Testis (tissue), 3 donors: ENCODE data around the gene HELZ. TPM values are rescaled to one million over a fixed set of nuclear protein-coding genes. Genes with fewer than 3 reads are reported as not detected.
A peak's percentile ranks its signal among the peaks of the same experiment; 100 is the strongest.

Experiments used
- DNase-seq: peaks from one replicate; pipeline ENCODE4 v3.0.0-alpha.2; 2019
- H3K27ac ChIP-seq, 2 donors: fragments of 200-600 bp; sonication (generic); one replicate each; pipeline ENCODE4 v1.5.1; 2019
- H3K27me3 ChIP-seq: fragments of 200-600 bp; sonication (generic); one replicate; pipeline ENCODE4 v1.5.1; 2019
- H3K36me3 ChIP-seq: fragments of 200-600 bp; sonication (generic); one replicate; pipeline ENCODE4 v1.5.1; 2017; ENCODE audit warnings: low read depth; ENCODE audit errors: missing control alignments
- H3K4me1 ChIP-seq: fragments of 200-600 bp; sonication (generic); one replicate; pipeline ENCODE4 v1.5.1; 2019
- H3K4me3 ChIP-seq, 2 donors: fragments of 200-600 bp; sonication (generic); one replicate each; pipeline ENCODE4 v1.5.1; 2017 to 2019
- H3K9me3 ChIP-seq: fragments of 200-600 bp; sonication (generic); one replicate; pipeline ENCODE4 v1.5.1; 2017
- CTCF ChIP-seq, 3 experiments: fragments of 450-650 bp in 2 of 3; fragments of 200-600 bp in 1 of 3; sonication (generic) in 1 of 3; IDR thresholded peaks; one replicate each; pipeline ENCODE4 v1.5.1; 2016 to 2019; ENCODE audit warnings: antibody characterized with exemption in 3 of 3, mild to moderate bottlenecking in 2 of 3, moderate library complexity in 1 of 3
- POLR2A ChIP-seq: fragments of 450-650 bp; IDR thresholded peaks from one replicate; pipeline ENCODE4 v1.6.1; 2017; ENCODE audit warnings: antibody characterized with exemption, mild to moderate bottlenecking, moderate library complexity
- WGBS, 2 donors: methylation state at CpG; one replicate each; pipeline ENCODE4 v1.1.5; 2018; 5-methylcytosine and 5-hydroxymethylcytosine counted together
- intact Hi-C: fragments of 100-400 bp; cut with DNase I; formaldehyde crosslinking; loops from one replicate; pipeline ENCODE4 v1.15.1; 2023; ENCODE audit warnings: low total_unique reads
- polyA plus RNA-seq: library from polyadenylated mRNA; stranded (reverse); fragments of 350-450 nt; fragmentation: Illumina TruSeq; extraction: RNeasy Lipid Tissue Mini Kit (QIAGEN cat#74804); gene quantifications from one replicate; pipeline ENCODE4 v1.2.3, GENCODE V29; 2014; ENCODE audit warnings: low read depth, low replicate concordance; ENCODE audit not compliant: insufficient read depth
- total RNA-seq, 2 donors: library from RNA; depleted of rRNA; stranded (reverse); fragments of >200 nt; gene quantifications; one replicate each; pipeline ENCODE4 v1.2.3, GENCODE V29; 2016

Gene HELZ
- total and polyA plus RNA-seq, 3 donors from 2014 or later, result 26.2 to 154 (median 142) TPM

- DNase-seq, result no peak
- no peaks in the 10 kb centered on the region for H3K36me3 ChIP-seq
- no peak overlapping the region for H3K27ac ChIP-seq
- H3K4me3 ChIP-seq, result no peak overlapping the region
- H3K4me1 ChIP-seq, result no peaks in the 10 kb centered on the region
- intact Hi-C loops, result no loop called here
- no peaks in the 10 kb centered on the region for H3K9me3 ChIP-seq
- no peaks in the 10 kb centered on the region for H3K27me3 ChIP-seq
- TF ChIP-seq POLR2A, result no peak
- TF ChIP-seq CTCF (IDR thresholded peaks at IDR 0.05), result no peak
Observed at GRCh38 chr17:67123699-67124098, 121.3 kb downstream of the HELZ start.

GRCh38 chr17:67121316-67121891 lies 123.6 kb downstream of the HELZ start:
- Histone ChIP-seq H3K36me3 (no peaks in the 10 kb centered on the region), H3K27ac (no peak overlapping the region), H3K4me1 (no peaks in the 10 kb centered on the region), H3K27me3 (no peaks in the 10 kb centered on the region), H3K9me3 (no peaks in the 10 kb centered on the region), H3K4me3 (no peak overlapping the region)
- TF ChIP-seq POLR2A, result no peak
- no peak for TF ChIP-seq CTCF (IDR thresholded peaks at IDR 0.05)
- peak; percentile 51 for DNase-seq
- WGBS, 2 donors, result 47 to 60% methylated on average over 5 of the region's 5 CpGs
- intact Hi-C loops, result no loop called here

- no peaks in the 10 kb centered on the region for H3K4me1 ChIP-seq
- no peak overlapping the region for H3K27ac ChIP-seq
- no peak for DNase-seq
- H3K9me3 ChIP-seq, result no peaks in the 10 kb centered on the region
- H3K27me3 ChIP-seq, result no peaks in the 10 kb centered on the region
- H3K36me3 ChIP-seq, result no peaks in the 10 kb centered on the region
- H3K4me3 ChIP-seq, result no peak overlapping the region
- intact Hi-C loops, result no loop called here
- 95 to 97% methylated on average over 2 of the region's 2 CpGs for WGBS, 2 donors
- TF ChIP-seq CTCF (IDR thresholded peaks at IDR 0.05) (no peak), POLR2A (no peak)
Observed at GRCh38 chr17:67119102-67119501, 125.9 kb downstream of the HELZ start.

- Histone ChIP-seq H3K4me1 (no peaks in the 10 kb centered on the region), H3K27ac (no peak overlapping the region), H3K36me3 (no peaks in the 10 kb centered on the region), H3K27me3 (no peaks in the 10 kb centered on the region), H3K9me3 (no peaks in the 10 kb centered on the region), H3K4me3 (no peak overlapping the region)
- 89 to 100% methylated on average over 1 of the region's 1 CpG for WGBS, 2 donors
- intact Hi-C loops, result no loop called here
- TF ChIP-seq CTCF (IDR thresholded peaks at IDR 0.05), result no peak
- DNase-seq, result no peak
Observed at GRCh38 chr17:67116045-67116575, 128.9 kb downstream of the HELZ start.

- no peaks in the 10 kb centered on the region for H3K36me3 ChIP-seq
Observed at GRCh38 chr17:67115401-67115800, 129.6 kb downstream of the HELZ start.

More at GRCh38 chr17:67115401-67115800, 129.6 kb downstream of the HELZ start:
- no peaks in the 10 kb centered on the region for H3K27me3 ChIP-seq
- TF ChIP-seq POLR2A, result no peak
- no peak for TF ChIP-seq CTCF (IDR thresholded peaks at IDR 0.05)
- no peak overlapping the region for H3K4me3 ChIP-seq
- no peaks in the 10 kb centered on the region for H3K4me1 ChIP-seq
- no peaks in the 10 kb centered on the region for H3K9me3 ChIP-seq
- DNase-seq, result no peak
- intact Hi-C loops, result no loop called here
- 62 to 66% methylated on average over 1 of the region's 1 CpG for WGBS, 2 donors
- H3K27ac ChIP-seq, result no peak overlapping the region
